ENCODE measurements around the gene DLAT.

- no peak for TF ChIP-seq EZH2 (IDR thresholded peaks at IDR 0.05)
- TF ChIP-seq, protein P1, sequence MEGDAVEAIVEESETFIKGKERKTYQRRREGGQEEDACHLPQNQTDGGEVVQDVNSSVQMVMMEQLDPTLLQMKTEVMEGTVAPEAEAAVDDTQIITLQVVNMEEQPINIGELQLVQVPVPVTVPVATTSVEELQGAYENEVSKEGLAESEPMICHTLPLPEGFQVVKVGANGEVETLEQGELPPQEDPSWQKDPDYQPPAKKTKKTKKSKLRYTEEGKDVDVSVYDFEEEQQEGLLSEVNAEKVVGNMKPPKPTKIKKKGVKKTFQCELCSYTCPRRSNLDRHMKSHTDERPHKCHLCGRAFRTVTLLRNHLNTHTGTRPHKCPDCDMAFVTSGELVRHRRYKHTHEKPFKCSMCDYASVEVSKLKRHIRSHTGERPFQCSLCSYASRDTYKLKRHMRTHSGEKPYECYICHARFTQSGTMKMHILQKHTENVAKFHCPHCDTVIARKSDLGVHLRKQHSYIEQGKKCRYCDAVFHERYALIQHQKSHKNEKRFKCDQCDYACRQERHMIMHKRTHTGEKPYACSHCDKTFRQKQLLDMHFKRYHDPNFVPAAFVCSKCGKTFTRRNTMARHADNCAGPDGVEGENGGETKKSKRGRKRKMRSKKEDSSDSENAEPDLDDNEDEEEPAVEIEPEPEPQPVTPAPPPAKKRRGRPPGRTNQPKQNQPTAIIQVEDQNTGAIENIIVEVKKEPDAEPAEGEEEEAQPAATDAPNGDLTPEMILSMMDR (IDR thresholded peaks at IDR 0.05): no peak
Observed at GRCh38 chr11:112016765-112017376, 8.3 kb upstream of the DLAT start.
